Measurements from ENCODE around the gene E2F7.

Gene E2F7

DNA sequence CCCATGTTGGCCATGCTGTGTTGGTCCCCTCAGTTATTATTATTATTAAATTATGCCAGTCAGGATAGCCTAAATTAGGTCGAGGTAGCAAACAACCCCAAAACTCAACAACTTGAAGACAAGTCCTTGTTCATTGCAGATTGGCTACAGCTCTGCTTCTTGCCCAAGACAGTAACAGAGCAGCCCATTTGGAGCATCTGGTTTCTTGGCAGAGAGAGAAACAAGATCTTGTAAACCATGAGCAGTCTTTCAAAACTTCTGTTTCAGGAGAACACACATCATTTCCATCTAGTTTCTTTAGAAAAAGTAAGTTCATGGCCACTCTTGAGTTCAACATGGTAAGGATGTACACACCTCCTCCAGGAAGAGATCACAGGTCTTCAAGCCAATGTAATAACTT, 52.3 kb downstream of the E2F7 start:
- no peaks in the 10 kb centered on the region for H3K27me3 ChIP-seq (replicated peaks; ENCODE audit: control insufficient read depth, insufficient read depth, low read length)
- H3K36me3 ChIP-seq (ENCODE audit: control insufficient read depth, insufficient read depth, low read length): peaks cover 1% of the 10 kb centered on the region
- no peak for DNase-seq (ENCODE audit: extremely low read depth, insufficient read length)
- TF ChIP-seq, protein P1, sequence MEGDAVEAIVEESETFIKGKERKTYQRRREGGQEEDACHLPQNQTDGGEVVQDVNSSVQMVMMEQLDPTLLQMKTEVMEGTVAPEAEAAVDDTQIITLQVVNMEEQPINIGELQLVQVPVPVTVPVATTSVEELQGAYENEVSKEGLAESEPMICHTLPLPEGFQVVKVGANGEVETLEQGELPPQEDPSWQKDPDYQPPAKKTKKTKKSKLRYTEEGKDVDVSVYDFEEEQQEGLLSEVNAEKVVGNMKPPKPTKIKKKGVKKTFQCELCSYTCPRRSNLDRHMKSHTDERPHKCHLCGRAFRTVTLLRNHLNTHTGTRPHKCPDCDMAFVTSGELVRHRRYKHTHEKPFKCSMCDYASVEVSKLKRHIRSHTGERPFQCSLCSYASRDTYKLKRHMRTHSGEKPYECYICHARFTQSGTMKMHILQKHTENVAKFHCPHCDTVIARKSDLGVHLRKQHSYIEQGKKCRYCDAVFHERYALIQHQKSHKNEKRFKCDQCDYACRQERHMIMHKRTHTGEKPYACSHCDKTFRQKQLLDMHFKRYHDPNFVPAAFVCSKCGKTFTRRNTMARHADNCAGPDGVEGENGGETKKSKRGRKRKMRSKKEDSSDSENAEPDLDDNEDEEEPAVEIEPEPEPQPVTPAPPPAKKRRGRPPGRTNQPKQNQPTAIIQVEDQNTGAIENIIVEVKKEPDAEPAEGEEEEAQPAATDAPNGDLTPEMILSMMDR (IDR thresholded peaks at IDR 0.05; ENCODE audit: insufficient read depth, low read length, poor library complexity, severe bottlenecking): no peak
- H3K4me3 ChIP-seq (replicated peaks; ENCODE audit: low read depth, low read length): no peak overlapping the region

DNA sequence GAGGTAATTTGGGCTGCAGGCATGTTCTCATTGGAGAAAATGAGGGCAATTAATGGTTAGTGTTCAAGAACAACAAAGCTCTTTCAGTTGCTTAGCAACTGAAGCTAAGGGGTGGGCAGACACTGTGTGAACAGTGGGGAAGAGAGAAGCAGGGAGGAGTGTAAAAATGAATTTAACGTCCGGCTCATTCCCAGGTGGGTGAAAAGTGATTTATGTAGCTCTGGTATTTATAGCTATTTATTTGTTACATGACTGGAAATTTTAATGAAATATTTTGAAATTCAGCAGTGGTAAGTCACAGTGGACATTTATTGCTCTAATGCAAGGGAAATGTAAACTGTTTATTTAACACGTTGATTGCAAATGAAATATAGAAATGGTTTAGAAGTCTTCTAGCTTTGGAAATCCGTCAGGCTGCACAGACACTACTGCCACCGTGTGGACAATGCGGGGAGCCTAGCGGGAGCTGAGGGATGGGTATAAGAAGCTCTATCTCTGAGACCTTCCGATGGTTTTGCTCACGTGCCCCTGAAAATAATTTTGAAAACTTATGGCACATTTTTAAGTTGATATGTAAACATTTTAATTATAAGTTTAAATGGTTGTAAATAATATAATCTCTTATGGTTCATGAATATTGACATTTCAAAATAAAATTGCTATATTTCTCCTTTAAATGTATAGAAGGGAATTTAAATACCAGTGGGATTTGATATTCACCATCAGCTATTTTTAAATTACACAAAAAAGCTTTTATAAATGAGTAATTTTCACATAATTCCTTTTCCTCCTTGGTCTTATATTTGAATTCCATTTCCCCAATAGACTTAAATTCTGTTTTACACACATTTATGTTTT, 54.4 kb downstream of the E2F7 start:
- Histone ChIP-seq H3K36me3 (ENCODE audit: control insufficient read depth, insufficient read depth, low read length) (no peaks in the 10 kb centered on the region), H3K4me3 (replicated peaks; ENCODE audit: low read depth, low read length) (no peak overlapping the region), H3K27me3 (replicated peaks; ENCODE audit: control insufficient read depth, insufficient read depth, low read length) (no peaks in the 10 kb centered on the region)
- TF ChIP-seq, protein P1 (IDR thresholded peaks at IDR 0.05; ENCODE audit: insufficient read depth, low read length, poor library complexity, severe bottlenecking): peak; percentile 97
- DNase-seq (ENCODE audit: extremely low read depth, insufficient read length): peak; percentile 33

DNA sequence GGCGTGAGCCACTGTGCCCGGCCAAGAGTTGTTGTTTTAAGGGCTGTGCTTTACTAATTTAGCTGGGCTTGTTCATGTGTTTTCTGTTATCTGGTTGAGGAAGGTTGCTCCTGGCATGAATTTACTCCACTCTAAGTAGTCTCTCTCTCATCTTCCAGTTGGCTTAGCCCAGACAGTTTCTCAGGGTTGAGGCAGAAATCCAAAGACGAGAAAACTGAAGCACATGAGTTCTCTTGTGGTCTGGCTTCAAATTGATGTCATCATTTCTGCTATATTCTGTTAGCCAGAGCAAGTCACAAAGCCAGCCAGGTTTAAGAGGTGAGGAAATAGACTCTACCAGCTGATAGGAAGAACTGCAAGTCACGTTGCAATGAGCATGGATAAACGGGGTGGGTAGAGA, 57.9 kb downstream of the E2F7 start:
- TF ChIP-seq, protein P1 (IDR thresholded peaks at IDR 0.05; ENCODE audit: insufficient read depth, low read length, poor library complexity, severe bottlenecking): no peak
- H3K4me3 ChIP-seq (replicated peaks; ENCODE audit: low read depth, low read length): no peak overlapping the region
- no peaks in the 10 kb centered on the region for H3K36me3 ChIP-seq (ENCODE audit: control insufficient read depth, insufficient read depth, low read length)
- H3K27me3 ChIP-seq (replicated peaks; ENCODE audit: control insufficient read depth, insufficient read depth, low read length): no peaks in the 10 kb centered on the region
- no peak for DNase-seq (ENCODE audit: extremely low read depth, insufficient read length)

GRCh38 chr12:77005611-77006098, 59.7 kb downstream of the E2F7 start:
- H3K4me3 ChIP-seq (replicated peaks; ENCODE audit: low read depth, low read length): no peak overlapping the region
- H3K27me3 ChIP-seq (replicated peaks; ENCODE audit: control insufficient read depth, insufficient read depth, low read length): no peaks in the 10 kb centered on the region
- TF ChIP-seq, protein P1 (IDR thresholded peaks at IDR 0.05; ENCODE audit: insufficient read depth, low read length, poor library complexity, severe bottlenecking): no peak
- DNase-seq (ENCODE audit: extremely low read depth, insufficient read length): no peak
- no peaks in the 10 kb centered on the region for H3K36me3 ChIP-seq (ENCODE audit: control insufficient read depth, insufficient read depth, low read length)

DNA sequence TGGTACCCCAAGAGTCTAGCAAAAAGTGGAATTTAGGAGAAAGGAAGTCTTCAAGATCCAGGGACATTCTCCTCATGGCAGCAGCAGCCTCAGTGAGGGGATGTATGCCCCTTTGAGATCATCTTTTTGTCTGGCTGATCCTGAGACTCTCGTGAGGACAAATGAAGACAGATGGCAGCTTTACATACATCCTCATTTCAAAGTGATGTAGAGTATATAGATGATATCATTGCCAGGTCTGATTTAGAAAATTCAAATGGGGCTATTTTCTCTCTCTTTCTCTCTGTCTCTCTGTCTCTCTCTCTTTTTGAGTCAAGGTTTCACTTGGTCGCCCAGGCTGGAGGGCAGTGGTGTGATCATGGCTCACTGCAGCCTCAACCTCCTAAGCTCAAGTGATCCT, 61.5 kb downstream of the E2F7 start:
- H3K27me3 ChIP-seq (replicated peaks; ENCODE audit: control insufficient read depth, insufficient read depth, low read length): no peaks in the 10 kb centered on the region
- DNase-seq (ENCODE audit: extremely low read depth, insufficient read length): no peak
- TF ChIP-seq, protein P1 (IDR thresholded peaks at IDR 0.05; ENCODE audit: insufficient read depth, low read length, poor library complexity, severe bottlenecking): no peak

More for the DNA sequence above, 61.5 kb downstream of the E2F7 start:
- H3K36me3 ChIP-seq (ENCODE audit: control insufficient read depth, insufficient read depth, low read length): no peaks in the 10 kb centered on the region
- no peak overlapping the region for H3K4me3 ChIP-seq (replicated peaks; ENCODE audit: low read depth, low read length)

Data from GM06990 (cell line).